ENCODE data around the gene KCNK3. TPM values are rescaled to one million over a fixed set of nuclear protein-coding genes. Genes with fewer than 3 reads are reported as not detected.

The KCNK3 gene
- total RNA-seq, 1 donor: 2.3 TPM

GRCh38 chr2:26679867-26680266 lies 12.7 kb upstream of the KCNK3 start:
- no peak overlapping the region for H3K4me3 ChIP-seq (ENCODE audit: low read depth, low read length)
- TF ChIP-seq, protein P1, sequence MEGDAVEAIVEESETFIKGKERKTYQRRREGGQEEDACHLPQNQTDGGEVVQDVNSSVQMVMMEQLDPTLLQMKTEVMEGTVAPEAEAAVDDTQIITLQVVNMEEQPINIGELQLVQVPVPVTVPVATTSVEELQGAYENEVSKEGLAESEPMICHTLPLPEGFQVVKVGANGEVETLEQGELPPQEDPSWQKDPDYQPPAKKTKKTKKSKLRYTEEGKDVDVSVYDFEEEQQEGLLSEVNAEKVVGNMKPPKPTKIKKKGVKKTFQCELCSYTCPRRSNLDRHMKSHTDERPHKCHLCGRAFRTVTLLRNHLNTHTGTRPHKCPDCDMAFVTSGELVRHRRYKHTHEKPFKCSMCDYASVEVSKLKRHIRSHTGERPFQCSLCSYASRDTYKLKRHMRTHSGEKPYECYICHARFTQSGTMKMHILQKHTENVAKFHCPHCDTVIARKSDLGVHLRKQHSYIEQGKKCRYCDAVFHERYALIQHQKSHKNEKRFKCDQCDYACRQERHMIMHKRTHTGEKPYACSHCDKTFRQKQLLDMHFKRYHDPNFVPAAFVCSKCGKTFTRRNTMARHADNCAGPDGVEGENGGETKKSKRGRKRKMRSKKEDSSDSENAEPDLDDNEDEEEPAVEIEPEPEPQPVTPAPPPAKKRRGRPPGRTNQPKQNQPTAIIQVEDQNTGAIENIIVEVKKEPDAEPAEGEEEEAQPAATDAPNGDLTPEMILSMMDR (IDR thresholded peaks at IDR 0.05; ENCODE audit: insufficient read depth, low read length): no peak
- DNase-seq (ENCODE audit: low read depth): no peak

- no peak overlapping the region for H3K4me3 ChIP-seq (ENCODE audit: low read depth, low read length)
- TF ChIP-seq, protein P1 (IDR thresholded peaks at IDR 0.05; ENCODE audit: insufficient read depth, low read length): no peak
- no peak for DNase-seq (ENCODE audit: low read depth)
Measured at GRCh38 chr2:26681656-26682055, 10.9 kb upstream of the KCNK3 start.

GRCh38 chr2:26682155-26682554 lies 10.4 kb upstream of the KCNK3 start:
- no peak overlapping the region for H3K4me3 ChIP-seq (ENCODE audit: low read depth, low read length)
- no peak for DNase-seq (ENCODE audit: low read depth)
- TF ChIP-seq, protein P1 (IDR thresholded peaks at IDR 0.05; ENCODE audit: insufficient read depth, low read length): no peak

- H3K4me3 ChIP-seq (ENCODE audit: low read depth, low read length): no peak overlapping the region
- DNase-seq (ENCODE audit: low read depth): no peak
- TF ChIP-seq, protein P1 (IDR thresholded peaks at IDR 0.05; ENCODE audit: insufficient read depth, low read length): no peak
Measured at GRCh38 chr2:26683583-26683982, 8.9 kb upstream of the KCNK3 start.

DNA sequence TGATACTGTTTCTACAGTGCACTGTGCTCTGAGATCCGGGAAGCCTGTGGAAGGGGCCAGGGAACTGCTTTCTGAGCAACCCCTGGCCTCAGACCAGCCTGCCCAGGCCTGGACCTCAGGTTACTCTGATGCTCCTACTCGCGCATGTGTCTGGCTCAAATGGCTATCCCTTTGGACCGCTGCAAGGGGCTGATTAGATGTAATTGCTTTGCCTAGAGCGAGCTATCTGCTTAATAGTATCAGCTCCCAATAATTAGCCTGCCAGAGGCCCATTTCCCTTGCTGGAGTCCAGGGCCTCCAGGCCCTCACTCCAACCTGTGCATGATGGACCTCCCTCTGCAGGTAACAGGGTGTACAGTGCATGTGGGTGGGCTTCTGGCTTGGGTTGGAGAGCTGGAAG lies 7.2 kb upstream of the KCNK3 start:
- DNase-seq (ENCODE audit: low read depth): no peak
- TF ChIP-seq, protein P1 (IDR thresholded peaks at IDR 0.05; ENCODE audit: insufficient read depth, low read length): no peak
- no peak overlapping the region for H3K4me3 ChIP-seq (ENCODE audit: low read depth, low read length)

GRCh38 chr2:26685989-26686839 lies 6.3 kb upstream of the KCNK3 start:
- no peak for DNase-seq (ENCODE audit: low read depth)
- no peak overlapping the region for H3K4me3 ChIP-seq (ENCODE audit: low read depth, low read length)
- TF ChIP-seq, protein P1 (IDR thresholded peaks at IDR 0.05; ENCODE audit: insufficient read depth, low read length): no peak
